HEK293T (cell line): Measurements from ENCODE around the gene RAB6B.

Experiments used
- CTCF ChIA-PET: fragments of 350-600 bp; formaldehyde crosslinking; extraction: SDS; loops from one replicate; lab custom pipeline; 2021; ENCODE audit warnings: antibody characterized with exemption, inconsistent platforms; lab: Yijun Ruan, JAX
- POLR2A ChIA-PET: fragments of 350-600 bp; formaldehyde crosslinking; extraction: SDS; loops from one replicate; lab custom pipeline; 2020; ENCODE audit warnings: antibody characterized with exemption, inconsistent platforms; lab: Yijun Ruan, JAX
- DNase-seq: peaks from one replicate; pipeline ENCODE4 v3.0.0; 2012; ENCODE audit warnings: mixed read lengths; ENCODE audit errors: extremely low spot score
- ARNT ChIP-seq: fragments of 450-650 bp; IDR thresholded peaks from 2 replicates; pipeline ENCODE4 v1.6.1; 2017; ENCODE audit warnings: mild to moderate bottlenecking
- BHLHE40 ChIP-seq: fragments of 450-650 bp; IDR thresholded peaks from 2 replicates; pipeline ENCODE4 v1.6.1; 2016; ENCODE audit warnings: mild to moderate bottlenecking, moderate library complexity, borderline replicate concordance
- CTBP1 ChIP-seq: fragments of 450-650 bp; IDR thresholded peaks from 2 replicates; pipeline ENCODE4 v1.6.1; 2016; ENCODE audit warnings: borderline replicate concordance
- ELF4 ChIP-seq: fragments of 450-650 bp; IDR thresholded peaks from 2 replicates; pipeline ENCODE4 v1.6.1; 2017; ENCODE audit warnings: antibody characterized with exemption
- FOXA1 ChIP-seq: fragments of 450-650 bp; IDR thresholded peaks from 2 replicates; pipeline ENCODE4 v1.6.1; 2016; ENCODE audit warnings: mild to moderate bottlenecking
- FOXK2 ChIP-seq: fragments of 450-650 bp; IDR thresholded peaks from 2 replicates; pipeline ENCODE4 v1.6.1; 2016; ENCODE audit warnings: mild to moderate bottlenecking
- FOXM1 ChIP-seq: fragments of 450-650 bp; IDR thresholded peaks from 2 replicates; pipeline ENCODE4 v1.6.1; 2017; ENCODE audit warnings: mild to moderate bottlenecking, borderline replicate concordance
- HDGF ChIP-seq: fragments of 450-650 bp; IDR thresholded peaks from 2 replicates; pipeline ENCODE4 v1.6.1; 2017; ENCODE audit warnings: antibody characterized with exemption, borderline replicate concordance
- L3MBTL2 ChIP-seq: fragments of 450-650 bp; conservative IDR thresholded peaks from 2 replicates; pipeline ENCODE4 v1.6.1; 2016; ENCODE audit warnings: mild to moderate bottlenecking
- LEF1 ChIP-seq: fragments of 450-650 bp; IDR thresholded peaks from 2 replicates; pipeline ENCODE4 v1.6.1; 2017; ENCODE audit warnings: mild to moderate bottlenecking, borderline replicate concordance
- NFRKB ChIP-seq: fragments of 450-650 bp; IDR thresholded peaks from 2 replicates; pipeline ENCODE4 v1.6.1; 2016; ENCODE audit warnings: mild to moderate bottlenecking, moderate library complexity
- PKNOX1 ChIP-seq: fragments of 450-650 bp; IDR thresholded peaks from 2 replicates; pipeline ENCODE4 v1.6.1; 2016
- SP1 ChIP-seq: fragments of 450-650 bp; IDR thresholded peaks from 2 replicates; pipeline ENCODE4 v1.6.1; 2017
- SUZ12 ChIP-seq: fragments of 450-650 bp; IDR thresholded peaks from 2 replicates; pipeline ENCODE4 v1.6.1; 2016; ENCODE audit warnings: mild to moderate bottlenecking
- TARDBP ChIP-seq: fragments of 450-650 bp; IDR thresholded peaks from 2 replicates; pipeline ENCODE4 v1.6.1; 2016
- ZNF384 ChIP-seq: fragments of 450-650 bp; IDR thresholded peaks from 2 replicates; pipeline ENCODE4 v1.6.1; 2016

RAB6B gene

GRCh38 chr3:133856316-133856715 lies 39.4 kb downstream of the RAB6B start:
- DNase-seq: no peak
- POLR2A ChIA-PET: no interaction called here
- TF ChIP-seq FOXK2 (no peak), ELF4 (no peak), SP1 (no peak), SUZ12 (no peak), HDGF (no peak), FOXM1 (no peak), BHLHE40 (no peak), NFRKB (no peak), FOXA1 (no peak), ZNF384 (no peak), LEF1 (no peak), PKNOX1 (no peak), L3MBTL2 (no peak), ARNT (no peak), CTBP1 (no peak), TARDBP (no peak)
- CTCF ChIA-PET: no interaction called here

DNA sequence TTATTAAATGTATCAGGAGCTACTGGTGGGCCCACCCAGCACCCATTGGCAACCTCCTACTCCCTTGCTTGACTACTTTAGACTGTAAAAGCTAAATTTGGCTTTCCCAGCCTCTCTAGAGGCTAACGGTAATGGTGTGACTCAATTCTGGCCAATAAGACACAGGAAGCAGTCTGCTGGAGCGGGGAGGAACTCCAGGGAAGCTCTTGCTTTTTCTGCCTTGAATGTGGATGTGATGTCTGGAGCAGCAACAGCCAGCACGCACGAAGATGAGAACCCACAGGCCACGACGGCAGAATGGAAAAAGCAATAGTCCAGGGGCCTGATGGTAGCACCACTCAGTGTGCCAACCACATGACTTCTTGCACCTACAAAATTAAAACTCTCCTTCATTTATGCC lies 39.9 kb downstream of the RAB6B start:
- ChIA-PET CTCF (no interaction called here), POLR2A (no interaction called here)
- no peak for TF ChIP-seq FOXM1
- TF ChIP-seq BHLHE40: no peak
- no peak for TF ChIP-seq CTBP1
- TF ChIP-seq LEF1: no peak
- TF ChIP-seq FOXA1: no peak
- TF ChIP-seq SUZ12: no peak
- TF ChIP-seq L3MBTL2: no peak
- TF ChIP-seq NFRKB: no peak
- no peak for TF ChIP-seq FOXK2
- no peak for TF ChIP-seq PKNOX1
- TF ChIP-seq SP1: no peak
- TF ChIP-seq TARDBP: no peak
- no peak for DNase-seq

- no peak for DNase-seq
- CTCF ChIA-PET: no interaction called here
- POLR2A ChIA-PET: no interaction called here
- TF ChIP-seq NFRKB: no peak
- no peak for TF ChIP-seq BHLHE40
- no peak for TF ChIP-seq ZNF384
- TF ChIP-seq HDGF: no peak
- TF ChIP-seq PKNOX1: no peak
- TF ChIP-seq FOXM1: no peak
- TF ChIP-seq LEF1: no peak
- TF ChIP-seq FOXK2: no peak
- no peak for TF ChIP-seq L3MBTL2
- no peak for TF ChIP-seq CTBP1
- TF ChIP-seq TARDBP: no peak
- TF ChIP-seq SP1: no peak
- no peak for TF ChIP-seq ELF4
- TF ChIP-seq ARNT: no peak
- no peak for TF ChIP-seq FOXA1
- TF ChIP-seq SUZ12: no peak
Measured at GRCh38 chr3:133855002-133855370, 40.7 kb downstream of the RAB6B start.

- TF ChIP-seq FOXM1 (no peak), NFRKB (no peak), FOXK2 (no peak), CTBP1 (no peak), ZNF384 (no peak), ARNT (no peak), ELF4 (no peak), SUZ12 (no peak), LEF1 (no peak), BHLHE40 (no peak), SP1 (no peak), FOXA1 (no peak)
- ChIA-PET CTCF (interaction anchor here (0.7 kb wide), 1 partner anchor 1196 kb away, joined by 3 read pairs; no protein-coding TSS in a partner anchor), POLR2A (no interaction called here)
- no peak for DNase-seq
Measured at GRCh38 chr3:133854264-133855001, 41.2 kb downstream of the RAB6B start.

GRCh38 chr3:133853925-133854227 lies 41.8 kb downstream of the RAB6B start:
- no peak for TF ChIP-seq NFRKB
- no peak for TF ChIP-seq SP1
- no peak for TF ChIP-seq FOXK2
- no peak for TF ChIP-seq SUZ12
- no peak for TF ChIP-seq PKNOX1
- TF ChIP-seq HDGF: no peak
- no peak for TF ChIP-seq CTBP1
- TF ChIP-seq ELF4: no peak
- TF ChIP-seq FOXM1: no peak
- TF ChIP-seq FOXA1: no peak
- TF ChIP-seq ZNF384: no peak
- TF ChIP-seq L3MBTL2: no peak
- TF ChIP-seq BHLHE40: no peak
- TF ChIP-seq LEF1: no peak
- no peak for TF ChIP-seq TARDBP
- TF ChIP-seq ARNT: no peak
- ChIA-PET CTCF (interaction anchor here (0.7 kb wide), 1 partner anchor 1195 kb away, joined by 3 read pairs; no protein-coding TSS in a partner anchor), POLR2A (no interaction called here)
- DNase-seq: no peak
